Fibroblast of skin of left quadriceps (primary cell): ENCODE data around the gene NDUFAF5.
"Not testable (repeated sequence)": the region's sequence is repeated elsewhere in the genome, so short reads cannot be mapped to it uniquely, and the experiment has no call there.

Experiments
- DNase-seq, 2 experiments: peaks; one replicate each; pipeline ENCODE4 v3.0.0-alpha.2; 2013; ENCODE audit warnings: low read depth in 2 of 2

Gene NDUFAF5, protein sequence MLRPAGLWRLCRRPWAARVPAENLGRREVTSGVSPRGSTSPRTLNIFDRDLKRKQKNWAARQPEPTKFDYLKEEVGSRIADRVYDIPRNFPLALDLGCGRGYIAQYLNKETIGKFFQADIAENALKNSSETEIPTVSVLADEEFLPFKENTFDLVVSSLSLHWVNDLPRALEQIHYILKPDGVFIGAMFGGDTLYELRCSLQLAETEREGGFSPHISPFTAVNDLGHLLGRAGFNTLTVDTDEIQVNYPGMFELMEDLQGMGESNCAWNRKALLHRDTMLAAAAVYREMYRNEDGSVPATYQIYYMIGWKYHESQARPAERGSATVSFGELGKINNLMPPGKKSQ

DNA sequence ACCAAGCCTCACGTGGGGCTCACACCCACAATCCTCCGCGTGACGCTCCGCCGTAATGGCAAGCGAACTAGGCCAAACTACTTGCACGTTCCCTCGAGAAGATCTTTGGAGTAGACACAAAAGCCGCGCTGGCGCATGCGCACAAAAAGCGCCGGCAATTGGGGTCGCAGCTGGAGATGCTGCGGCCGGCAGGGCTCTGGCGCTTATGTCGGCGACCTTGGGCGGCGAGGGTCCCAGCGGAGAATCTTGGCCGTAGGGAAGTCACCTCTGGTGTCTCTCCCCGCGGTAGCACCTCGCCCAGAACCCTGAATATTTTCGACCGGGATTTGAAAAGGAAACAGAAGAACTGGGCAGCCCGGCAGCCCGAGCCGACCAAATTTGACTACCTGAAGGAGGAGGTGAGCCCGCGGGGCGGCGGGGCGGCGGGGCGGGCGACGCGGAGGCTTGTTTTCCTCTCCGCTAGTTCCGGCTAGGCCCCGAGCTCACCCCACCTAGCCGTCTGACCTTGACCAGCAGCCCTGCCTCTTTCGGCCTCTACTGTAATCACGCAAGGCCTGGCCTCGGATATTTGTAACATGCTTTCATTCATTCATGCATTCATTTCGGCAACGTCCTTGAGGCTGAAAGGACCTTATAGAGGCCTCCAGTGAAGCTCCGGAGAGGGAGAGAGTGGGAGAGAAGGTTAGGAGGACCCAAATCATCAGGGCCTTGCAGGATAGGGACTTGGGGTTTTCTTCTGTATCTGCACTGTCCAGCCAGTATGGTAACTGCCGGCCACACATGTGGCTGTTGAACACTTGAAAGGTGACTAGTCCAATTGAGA lies at the start of gene NDUFAF5, which contains the start of gene ESF1:
TSS of gene NDUFAF5 (plus strand) at position 136 of the 823 bp plus-strand sequence. CDS start at position 177, 41 bp downstream.
TSS of gene ESF1 (minus strand) at position 27 of the 823 bp plus-strand sequence. CDS start 1,779 bp downstream, outside the sequence.
- peak; percentile 93 to 94 for DNase-seq

DNA sequence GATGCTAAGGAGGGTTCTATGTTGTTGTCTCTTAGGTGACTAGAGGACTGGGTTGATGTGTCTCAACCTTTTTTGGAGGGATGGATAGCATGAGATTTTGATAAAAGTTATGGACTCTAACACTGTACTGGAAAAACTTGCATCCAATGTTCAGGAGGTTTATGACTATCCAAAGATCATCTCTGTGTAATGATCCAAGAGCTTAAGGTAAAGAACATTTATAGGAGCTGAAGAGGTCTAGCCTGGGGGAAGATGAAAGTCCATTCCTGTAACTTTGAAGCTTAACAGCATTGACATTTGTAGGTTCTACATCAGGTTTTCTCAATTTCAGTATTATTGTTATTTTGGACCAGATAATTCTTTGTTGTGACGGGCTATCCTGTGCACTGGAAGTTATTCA lies 49.0 kb upstream of the NDUFAF5 start:
- no peak for DNase-seq

DNA sequence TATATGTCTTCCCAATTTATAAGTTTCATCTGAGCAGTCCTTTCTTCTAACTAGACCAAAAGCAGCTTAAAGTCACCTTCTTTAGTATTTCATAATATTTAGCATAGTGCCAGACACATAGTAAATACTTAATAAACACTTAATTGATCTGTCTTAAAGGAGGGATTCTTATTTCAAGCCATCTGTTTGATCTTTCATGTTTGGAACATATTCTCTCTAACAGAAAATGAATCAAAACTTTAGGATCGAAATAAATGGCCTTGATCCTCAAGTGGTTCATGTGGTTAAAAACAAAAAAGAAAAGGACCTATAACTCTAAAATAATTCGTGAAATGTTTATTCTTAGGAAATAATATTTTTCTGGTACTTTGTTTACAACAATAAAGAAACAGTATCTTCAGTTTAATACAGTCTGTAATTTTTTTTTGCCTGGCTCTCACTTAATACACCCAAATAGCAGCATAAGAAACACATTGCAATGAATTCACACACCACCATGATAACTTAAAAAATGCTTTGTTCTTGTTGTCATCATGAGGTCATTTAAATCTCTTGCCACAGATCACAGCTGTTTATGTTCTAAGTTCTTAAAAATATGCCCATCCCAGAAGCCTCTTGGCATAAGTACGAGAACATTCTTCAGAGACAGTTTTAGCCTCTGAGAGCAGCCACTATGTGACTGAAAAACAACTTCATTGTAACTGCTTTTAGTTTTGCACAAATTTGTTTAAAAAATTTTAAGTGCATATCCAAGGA lies 48.2 kb upstream of the NDUFAF5 start:
- DNase-seq = peak in 1 of 2 experiments; percentile 15

DNA sequence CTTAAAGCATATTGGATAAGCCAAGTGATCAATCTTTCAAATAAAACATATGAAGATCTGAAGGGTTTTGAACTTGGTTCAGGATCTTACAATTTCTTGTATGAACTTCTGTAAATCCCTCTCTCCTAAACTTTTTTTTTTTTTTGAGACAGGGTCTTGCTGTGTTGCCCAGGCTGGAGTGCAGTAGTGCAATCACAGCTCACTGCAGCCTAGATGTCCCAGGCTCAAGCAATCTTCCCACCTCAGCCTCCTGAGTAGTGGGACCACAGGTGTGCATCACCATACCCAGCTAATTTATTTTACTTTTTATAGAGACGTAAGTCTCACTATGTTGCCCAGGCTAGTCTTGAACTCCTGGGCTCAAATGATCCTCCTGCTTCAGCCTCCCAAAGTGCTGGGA lies 46.6 kb upstream of the NDUFAF5 start:
- DNase-seq = not testable (repeated sequence)

DNA sequence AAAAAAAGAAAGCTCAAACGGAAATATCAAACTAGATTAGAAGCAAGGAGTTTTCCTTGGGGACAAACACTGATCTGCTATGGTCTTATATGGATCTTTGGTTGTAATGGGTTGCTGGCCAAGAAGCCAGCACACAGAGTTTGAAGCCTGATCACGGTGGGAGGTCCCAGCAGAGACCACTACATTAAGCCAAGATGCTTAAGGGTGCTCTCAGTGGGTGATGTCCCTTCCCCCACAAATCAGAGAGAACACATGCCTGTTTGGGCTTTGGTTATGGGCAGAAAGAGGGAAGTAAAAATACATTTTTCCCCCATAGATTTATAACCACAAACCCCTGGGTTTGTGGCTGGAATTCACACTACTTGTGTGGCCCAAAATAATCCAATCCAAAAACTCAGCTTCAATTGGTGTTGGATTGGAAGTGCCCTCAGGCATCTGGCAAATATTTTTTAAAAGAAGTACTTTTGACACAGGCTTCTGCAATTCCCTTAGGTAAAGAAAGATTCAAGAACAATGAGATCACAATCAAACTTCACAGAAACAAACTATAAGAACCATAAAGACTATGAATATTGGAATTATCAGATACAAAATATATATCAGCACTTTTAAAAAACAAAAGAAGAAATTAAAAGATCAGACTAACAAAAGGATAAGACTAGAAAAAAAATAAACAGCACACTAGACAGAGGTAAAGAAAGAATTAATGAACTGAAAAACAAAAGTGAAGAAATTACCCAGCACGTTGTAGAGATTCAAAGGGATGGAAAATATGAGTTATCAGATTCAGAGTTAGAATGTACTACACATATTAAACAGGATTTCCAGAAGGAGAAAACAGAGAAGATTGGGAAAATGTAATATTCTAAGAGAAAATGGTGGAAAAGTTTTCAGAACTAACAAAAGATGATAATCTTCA lies 44.8 kb upstream of the NDUFAF5 start:
- no peak for DNase-seq

DNA sequence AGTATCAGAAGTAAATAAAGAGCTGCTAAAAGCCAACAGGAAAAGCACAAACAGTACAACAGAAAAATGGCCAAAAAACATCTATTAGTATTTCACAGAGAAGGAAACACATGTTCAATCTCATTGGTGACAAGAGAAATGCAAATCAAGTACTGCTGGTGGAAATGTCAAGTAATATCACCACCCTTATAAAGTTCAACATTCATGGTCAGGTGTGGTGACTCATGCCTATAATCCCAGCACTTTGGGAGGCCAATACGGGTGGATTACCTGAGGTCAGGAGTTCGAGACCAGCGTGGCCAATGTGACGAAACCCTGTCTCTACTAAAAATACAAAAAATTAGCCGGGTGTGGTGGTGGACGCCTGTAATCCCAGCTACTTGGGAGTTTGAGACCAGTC lies 42.9 kb upstream of the NDUFAF5 start:
- no peak for DNase-seq

DNA sequence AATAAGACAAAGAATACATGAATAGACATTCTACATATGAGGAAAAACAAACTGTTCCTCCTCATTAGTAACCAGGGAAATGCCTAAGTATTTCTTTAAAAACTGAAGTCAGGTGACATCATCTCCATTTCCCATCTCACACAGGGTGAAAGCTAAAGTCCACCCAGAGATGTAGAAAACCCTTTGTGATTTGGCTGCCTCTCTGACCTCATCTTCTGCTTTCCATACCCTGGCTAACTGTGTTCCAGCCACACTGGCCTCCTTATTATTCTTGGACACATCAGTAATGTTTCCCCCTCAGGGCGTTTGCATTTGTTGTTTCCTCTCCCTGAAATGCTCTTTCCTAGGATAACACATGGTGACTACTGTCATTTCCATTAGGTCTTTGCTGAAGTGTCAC lies 40.5 kb upstream of the NDUFAF5 start:
- no peak for DNase-seq

DNA sequence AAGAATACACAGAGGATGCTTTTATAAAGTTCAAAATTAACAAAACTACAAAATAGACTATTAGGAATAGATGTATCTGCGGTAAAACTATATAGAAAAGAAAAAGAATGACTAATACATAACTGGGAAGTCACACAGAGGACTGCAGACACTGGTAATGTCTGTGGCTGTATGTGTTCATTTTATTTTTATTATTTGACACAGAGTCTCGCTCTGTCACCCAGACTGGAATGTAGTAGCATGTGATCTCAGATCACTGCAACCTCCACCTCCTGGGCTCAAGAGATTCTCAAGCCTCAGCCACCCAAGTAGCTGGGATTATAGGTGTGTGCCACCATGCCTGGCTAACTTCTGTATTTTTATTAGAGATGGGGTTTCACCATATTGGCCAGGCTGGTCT lies 39.0 kb upstream of the NDUFAF5 start:
- no peak for DNase-seq

DNA sequence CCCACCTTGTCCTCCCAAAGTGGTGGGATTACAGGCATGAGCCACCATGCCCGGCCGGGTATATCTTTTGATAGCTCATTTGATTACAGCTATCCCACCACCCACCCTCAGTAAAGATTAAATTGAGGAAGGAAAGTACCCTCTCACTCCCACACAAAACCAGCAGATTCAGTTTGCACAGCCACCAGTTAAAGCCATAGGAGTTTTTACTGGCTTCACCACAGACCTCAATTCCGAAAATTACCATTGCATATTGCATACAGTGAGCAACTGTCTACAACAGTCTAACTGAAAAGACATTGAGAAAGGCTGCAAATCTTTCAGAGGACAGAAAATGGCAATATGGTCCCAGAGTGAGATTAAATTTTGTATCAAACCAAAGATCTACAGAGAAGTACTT lies 35.0 kb upstream of the NDUFAF5 start:
- DNase-seq = no peak

DNA sequence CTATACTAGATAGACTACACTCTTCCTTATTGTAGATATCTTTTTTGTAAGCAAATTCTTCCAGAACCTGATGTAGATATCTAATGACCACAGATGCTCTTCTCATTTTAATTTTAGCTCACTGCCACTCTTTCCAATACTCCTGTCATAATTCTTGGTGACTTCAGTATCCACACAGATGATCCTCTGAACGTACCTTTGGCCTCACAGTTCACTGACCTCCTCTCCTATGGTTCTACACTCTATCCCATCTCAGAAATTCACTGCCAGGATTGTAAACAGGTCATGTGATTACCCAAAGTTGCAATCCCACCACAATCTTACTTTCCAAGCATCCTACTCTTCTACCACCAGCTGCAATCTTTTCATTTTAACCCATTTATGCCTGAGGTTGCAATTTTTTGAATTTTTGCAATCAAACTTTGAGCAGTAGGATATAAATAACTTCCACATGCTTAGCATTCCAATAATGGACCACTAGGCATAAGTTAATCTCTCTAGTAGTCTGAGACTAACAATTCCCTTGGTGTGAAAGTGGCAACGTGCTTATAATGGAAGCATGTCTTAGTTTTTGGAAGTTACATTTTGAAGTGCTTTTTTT lies 31.3 kb upstream of the NDUFAF5 start:
- DNase-seq = no peak

DNA sequence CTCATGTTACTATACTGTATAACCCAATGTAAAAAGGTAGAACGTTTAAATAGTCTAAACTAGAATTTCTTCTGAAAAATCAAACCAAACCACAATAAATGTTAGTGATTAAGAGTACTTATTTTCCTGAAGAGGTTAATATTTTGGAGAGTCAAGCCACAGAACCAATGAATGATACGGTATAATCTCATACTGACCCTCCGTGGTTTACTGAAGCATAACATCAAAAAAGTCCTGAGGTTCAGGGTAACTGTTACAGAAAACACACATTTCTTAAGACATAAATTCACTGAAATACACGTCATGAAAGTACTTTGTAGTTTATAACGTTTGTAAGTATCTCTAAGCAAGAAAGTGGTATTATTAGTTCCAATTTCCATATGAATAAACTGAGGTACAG lies 29.0 kb upstream of the NDUFAF5 start:
- DNase-seq = no peak

DNA sequence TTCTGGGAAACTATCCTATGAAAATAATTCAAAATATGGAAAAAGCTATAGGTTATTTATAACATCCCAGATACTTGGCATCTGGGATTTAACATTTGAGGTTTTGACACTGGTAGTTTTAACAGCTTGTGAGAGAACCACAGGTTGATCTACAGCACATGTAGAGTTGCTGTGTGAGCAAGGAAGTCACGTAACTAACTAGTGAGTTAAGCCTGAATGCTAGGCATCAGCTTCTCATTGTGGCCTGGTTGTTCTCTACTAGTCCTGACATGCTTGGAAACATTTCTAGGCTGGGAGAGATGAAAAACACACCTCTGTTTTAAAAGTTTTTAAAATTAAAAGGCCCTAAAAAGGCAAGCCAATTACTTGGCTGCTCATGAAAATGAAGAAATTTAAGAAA lies 28.3 kb upstream of the NDUFAF5 start:
- no peak for DNase-seq

DNA sequence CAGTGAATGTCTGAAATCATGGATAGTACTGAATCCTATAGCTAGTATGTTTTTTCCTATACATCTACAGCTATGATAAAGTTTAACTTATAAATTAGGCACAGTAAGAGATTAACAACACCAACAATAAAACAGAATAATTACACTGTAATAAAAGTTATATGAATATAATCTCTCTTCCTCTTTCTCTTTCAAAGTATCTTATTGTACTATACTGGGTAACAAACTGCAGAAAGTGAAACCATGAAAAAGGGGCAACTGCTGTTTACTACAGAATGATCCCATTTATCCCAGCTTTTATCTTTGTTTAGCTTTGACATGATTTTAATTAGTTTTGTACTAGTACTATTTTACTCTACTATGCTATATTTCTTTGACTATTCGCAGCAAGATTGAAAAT lies 25.9 kb upstream of the NDUFAF5 start:
- no peak for DNase-seq

DNA sequence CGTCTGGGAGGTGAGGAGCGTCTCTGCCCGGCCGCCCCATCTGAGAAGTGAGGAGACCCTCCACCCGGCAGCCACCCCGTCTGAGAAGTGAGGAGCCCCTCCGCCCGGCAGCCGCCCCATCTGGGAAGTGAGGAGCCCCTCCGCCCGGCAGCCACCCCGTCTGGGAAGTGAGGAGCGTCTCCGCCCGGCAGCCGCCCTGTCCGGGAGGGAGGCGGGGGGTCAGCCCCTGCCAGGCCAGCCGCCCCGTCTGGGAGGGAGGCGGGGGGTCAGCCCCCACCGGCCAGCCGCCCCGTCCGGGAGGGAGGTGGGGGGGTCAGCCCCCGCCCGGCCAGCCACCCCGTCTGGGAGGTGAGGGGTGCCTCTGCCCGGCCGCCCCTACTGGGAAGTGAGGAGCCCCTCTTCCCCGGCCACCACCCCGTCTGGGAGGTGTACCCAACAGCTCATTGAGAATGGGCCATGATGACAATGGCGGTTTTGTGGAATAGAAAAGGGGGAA lies 24.3 kb upstream of the NDUFAF5 start:
- DNase-seq = not testable (repeated sequence)

DNA sequence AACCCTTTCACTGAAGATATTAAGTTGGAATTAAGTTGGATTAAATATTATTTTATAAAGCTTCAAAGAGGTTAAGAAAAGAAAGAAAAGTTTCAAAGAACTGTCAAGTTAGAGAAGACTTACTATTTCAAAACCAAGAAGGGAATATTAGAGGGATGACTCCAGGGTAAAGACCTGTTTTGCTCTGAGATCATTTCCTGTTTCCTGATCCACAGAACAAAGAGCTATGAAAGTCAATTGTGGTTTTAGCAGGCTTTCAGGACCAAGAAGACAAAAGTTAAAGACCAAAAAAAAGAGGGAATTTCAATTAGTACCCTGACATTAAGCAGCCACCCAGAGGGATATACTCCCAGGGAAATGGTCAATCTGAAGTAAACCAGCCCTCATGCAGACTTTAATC lies 19.5 kb upstream of the NDUFAF5 start:
- no peak for DNase-seq

DNA sequence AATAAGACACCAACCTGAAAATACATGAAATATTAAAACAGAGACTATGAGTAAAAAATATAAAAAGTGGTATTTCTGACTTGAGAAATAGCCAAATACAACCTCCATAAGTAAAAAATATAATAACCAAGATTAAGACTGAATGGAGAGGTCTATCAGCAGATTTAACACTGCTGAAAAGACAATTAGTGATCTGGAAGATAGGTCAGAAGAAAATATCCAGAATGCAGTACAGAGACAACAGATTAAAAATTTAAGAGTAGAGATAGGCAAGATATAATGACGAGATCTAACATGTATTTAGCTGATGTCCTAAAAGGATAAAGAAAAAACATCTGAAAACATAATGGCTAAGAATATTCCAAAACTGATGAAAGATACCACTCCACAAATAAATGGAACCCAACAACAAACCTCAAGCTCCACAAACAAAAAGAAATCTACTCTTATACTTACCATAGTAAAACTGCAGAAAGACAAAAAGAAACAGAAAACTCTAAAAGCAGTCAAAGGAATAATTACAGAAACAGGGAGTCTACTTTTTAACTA lies 18.9 kb upstream of the NDUFAF5 start:
- no peak for DNase-seq

DNA sequence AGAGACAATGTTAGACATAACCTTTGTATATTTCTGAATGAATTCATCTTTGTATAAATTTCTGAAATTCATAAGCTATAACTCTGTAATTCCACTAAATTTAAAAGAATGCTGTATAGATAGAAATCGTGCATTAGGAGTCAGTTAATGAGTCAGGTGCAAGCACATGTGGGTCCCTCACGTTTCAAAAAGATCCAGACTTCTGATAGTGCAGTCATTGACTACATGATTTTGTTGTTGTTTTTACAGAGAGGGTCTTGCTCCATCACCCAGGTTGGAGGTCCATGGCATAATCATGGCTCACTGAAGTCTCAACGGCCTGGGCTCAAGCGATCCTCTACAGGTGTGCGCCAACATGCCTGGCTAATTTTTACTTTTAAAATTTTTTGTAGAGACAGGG lies 14.7 kb upstream of the NDUFAF5 start:
- no peak for DNase-seq

DNA sequence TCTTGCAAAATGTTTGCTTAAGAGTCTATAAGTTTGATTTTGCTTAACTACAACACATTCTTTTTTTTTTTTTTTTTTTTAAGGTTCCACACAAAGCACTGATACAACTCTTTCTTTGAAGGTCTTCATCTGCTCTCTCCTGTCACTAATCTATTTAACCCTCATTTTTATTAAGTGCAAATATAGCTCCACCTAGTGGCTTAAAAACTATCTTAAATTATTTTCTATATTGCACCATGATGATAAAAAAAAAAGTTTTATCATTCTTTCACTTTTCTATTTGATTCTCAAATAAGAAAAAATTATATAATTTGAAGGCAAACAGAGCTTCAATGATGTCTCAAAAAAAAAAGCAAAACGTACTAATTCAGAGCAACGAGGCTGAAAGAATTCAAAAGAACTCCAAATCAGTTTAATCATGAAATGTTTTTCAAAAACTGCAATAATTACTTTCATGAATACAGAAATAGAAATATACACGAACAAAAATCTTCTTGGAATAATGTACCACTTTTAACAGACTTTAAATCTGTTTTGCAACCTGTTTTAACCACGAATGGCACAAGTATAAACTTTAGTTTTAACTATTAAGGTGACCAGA lies 12.9 kb upstream of the NDUFAF5 start:
- no peak for DNase-seq

DNA sequence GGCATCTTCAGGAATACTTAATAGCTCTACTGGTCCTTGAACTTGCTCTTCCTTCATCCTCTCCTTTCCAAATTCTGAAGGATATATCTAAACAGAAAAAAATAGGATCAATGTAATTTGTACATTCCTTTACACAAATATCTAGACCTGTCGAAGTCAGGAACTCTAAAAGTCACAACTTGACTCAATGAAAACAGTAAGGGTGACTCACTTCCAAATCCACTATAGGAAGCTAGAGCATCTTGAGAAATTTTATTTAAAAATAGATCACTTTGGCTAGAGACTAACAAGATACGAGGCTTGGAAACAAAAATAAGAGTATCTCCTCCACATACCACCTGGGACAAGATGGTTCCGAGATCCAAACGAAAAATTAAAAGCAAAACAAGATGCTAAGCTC lies 12.3 kb upstream of the NDUFAF5 start:
- no peak for DNase-seq

DNA sequence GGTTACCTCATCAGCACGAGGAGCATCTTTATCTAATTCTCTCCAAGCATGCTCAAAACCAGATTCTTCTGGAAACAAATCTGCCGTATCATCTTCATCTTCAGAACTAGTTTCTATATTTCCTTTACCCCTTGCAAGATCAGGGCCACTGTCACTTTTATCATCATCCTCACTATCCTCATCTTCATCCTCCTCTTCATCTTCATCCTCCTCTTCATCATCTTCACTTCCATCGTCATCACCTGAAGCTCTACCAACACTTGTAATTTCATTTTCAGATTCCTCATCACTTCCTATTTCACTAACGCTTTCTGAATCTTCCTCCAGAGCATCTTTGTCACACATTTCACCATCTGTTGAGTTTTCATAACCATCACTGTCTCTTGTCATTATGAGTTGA lies 9.0 kb upstream of the NDUFAF5 start:
- no peak for DNase-seq
